Vagina (tissue), 2 donors: Measurements from ENCODE around the gene TMEM214.

Experiments used
- CTCF ChIP-seq, 3 experiments: fragments of 450-650 bp in 2 of 3; fragments of 200-600 bp in 1 of 3; sonication (generic) in 1 of 3; IDR thresholded peaks; one replicate each; pipeline ENCODE4 v1.5.1; 2017 to 2019; ENCODE audit warnings: antibody characterized with exemption in 3 of 3, mild to moderate bottlenecking in 2 of 3, moderate library complexity in 2 of 3
- POLR2A ChIP-seq, 2 donors: fragments of 450-650 bp; IDR thresholded peaks; one replicate each; pipeline ENCODE4 v1.6.1; 2017; ENCODE audit warnings: antibody characterized with exemption in 2 of 2, mild to moderate bottlenecking in 2 of 2, moderate library complexity in 2 of 2
- POLR2AphosphoS5 ChIP-seq, 2 donors: sonication (generic); formaldehyde crosslinking; IDR thresholded peaks; one replicate each; pipeline ENCODE4 v1.9.0; 2017; ENCODE audit warnings: antibody characterized with exemption in 2 of 2, mild to moderate bottlenecking in 2 of 2, low read depth in 1 of 2; ENCODE audit not compliant: insufficient read depth in 1 of 2

GRCh38 chr2:27051902-27052645 lies 19.3 kb downstream of the TMEM214 start:
- TF ChIP-seq CTCF (IDR thresholded peaks at IDR 0.05) (no peak), POLR2AphosphoS5 (IDR thresholded peaks at IDR 0.05; ENCODE audit: insufficient read depth in 1 of 2, low read depth in 1 of 2) (no peak), POLR2A (IDR thresholded peaks at IDR 0.05) (no peak)
